ENCODE measurements around the gene PRODH2.
"Not testable (repeated sequence)": the region's sequence is repeated elsewhere in the genome, so short reads cannot be mapped to it uniquely, and the experiment has no call there.

- TF ChIP-seq CTCF, POLR2A (IDR thresholded peaks at IDR 0.05): not testable (repeated sequence)
Observed at GRCh38 chr19:35795564-35795963, 17.1 kb downstream of the PRODH2 start.
